OCI-LY3 (cell line): ENCODE data around the gene ANKRD65.
"Not testable (repeated sequence)": the region's sequence is repeated elsewhere in the genome, so short reads cannot be mapped to it uniquely, and the experiment has no call there.

ENCODE experiments used
- H2AFZ ChIP-seq: fragments of 200-600, 300-600 bp; shearing (Covaris generic); 2 replicates; pipeline ENCODE4 v1.6.0; 2014; ENCODE audit warnings: antibody characterized with exemption, low read depth, low read length
- H3K27ac ChIP-seq: fragments of 200-600, 300-600 bp; sonication (generic); 2 replicates; pipeline ENCODE4 v1.5.1; 2014; ENCODE audit warnings: mild to moderate bottlenecking, low read length, moderate library complexity, mixed read lengths
- H3K27me3 ChIP-seq: fragments of 200-600, 300-600 bp; sonication (generic); 2 replicates; pipeline ENCODE4 v1.6.1; 2014; ENCODE audit warnings: low read depth, low read length, mixed read lengths
- H3K36me3 ChIP-seq: fragments of 200-600, 300-600 bp; sonication (generic); replicated peaks from 2 replicates; pipeline ENCODE3; 2014; ENCODE audit warnings: low read depth, low read length, mixed read lengths
- H3K4me1 ChIP-seq: fragments of 300-600, 200-600 bp; sonication (generic); 2 replicates; pipeline ENCODE4 v1.6.1; 2014; ENCODE audit warnings: low read length, mixed read lengths
- H3K4me2 ChIP-seq: fragments of 200-600, 300-600 bp; sonication (generic); 2 replicates; pipeline ENCODE4 v1.6.1; 2014; ENCODE audit warnings: low read length, mixed read lengths
- H3K4me3 ChIP-seq: fragments of 300-600, 200-600 bp; sonication (generic); 2 replicates; pipeline ENCODE4 v1.5.1; 2014; ENCODE audit warnings: antibody characterized with exemption, mild to moderate bottlenecking, low read length, moderate library complexity
- H3K79me2 ChIP-seq: fragments of 300-600, 200-600 bp; shearing (Covaris generic); 2 replicates; pipeline ENCODE4 v1.6.1; 2014; ENCODE audit warnings: mild to moderate bottlenecking, low read length, mixed read lengths
- H3K9ac ChIP-seq: fragments of 300-600, 200-600 bp; shearing (Covaris generic); 2 replicates; pipeline ENCODE4 v1.6.0; 2014; ENCODE audit warnings: mild to moderate bottlenecking, low read length, moderate library complexity
- H3K9me3 ChIP-seq: fragments of 200-600, 300-600 bp; shearing (Covaris generic); 2 replicates; pipeline ENCODE4 v1.6.1; 2014; ENCODE audit warnings: low read length, mixed read lengths; ENCODE audit not compliant: insufficient read depth
- H4K20me1 ChIP-seq: fragments of 200-600, 300-600 bp; sonication (generic); 2 replicates; pipeline ENCODE4 v1.6.1; 2016; ENCODE audit warnings: low read length, mixed read lengths; ENCODE audit not compliant: insufficient read depth
- EZH2phosphoT487 ChIP-seq: fragments of 200-600 bp; shearing (Covaris generic); IDR thresholded peaks from 2 replicates; pipeline ENCODE4 v1.6.1; 2018; ENCODE audit warnings: antibody characterized with exemption, mixed run types, low read depth
- TF ChIP-seq, protein P1 (sequence below): fragments of 200-600, 300-600 bp; sonication (generic); IDR thresholded peaks from 2 replicates; pipeline ENCODE4 v1.5.1; 2014; ENCODE audit warnings: antibody characterized with exemption, low read length, low read depth

ANKRD65 gene

DNA sequence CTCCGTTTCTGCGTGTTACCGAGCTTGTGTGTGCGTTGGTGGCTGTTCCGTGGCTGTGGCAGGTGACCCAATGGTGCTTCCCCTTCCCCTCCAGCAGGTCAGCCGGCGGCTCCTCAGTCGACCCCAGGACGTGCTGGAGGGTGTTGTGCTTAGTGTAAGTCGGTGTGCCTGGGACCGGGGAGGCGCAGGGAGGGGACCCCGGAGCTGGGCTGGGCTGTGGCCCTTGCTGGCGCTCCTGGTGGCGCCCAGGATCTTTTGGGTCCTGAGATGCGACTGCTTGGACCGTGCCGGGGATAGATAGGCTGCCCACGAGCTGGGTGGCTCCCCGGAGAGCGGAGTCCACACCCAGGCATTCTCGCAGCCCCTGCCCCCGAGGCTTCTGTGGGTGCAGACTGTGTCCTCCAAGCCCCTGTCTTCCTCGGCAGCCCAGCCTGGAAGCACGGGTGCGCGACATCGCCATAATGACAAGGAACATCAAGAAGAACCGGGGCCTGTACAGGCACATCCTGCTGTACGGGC is 34.3 kb upstream of the ANKRD65 start:
- TF ChIP-seq, protein P1, sequence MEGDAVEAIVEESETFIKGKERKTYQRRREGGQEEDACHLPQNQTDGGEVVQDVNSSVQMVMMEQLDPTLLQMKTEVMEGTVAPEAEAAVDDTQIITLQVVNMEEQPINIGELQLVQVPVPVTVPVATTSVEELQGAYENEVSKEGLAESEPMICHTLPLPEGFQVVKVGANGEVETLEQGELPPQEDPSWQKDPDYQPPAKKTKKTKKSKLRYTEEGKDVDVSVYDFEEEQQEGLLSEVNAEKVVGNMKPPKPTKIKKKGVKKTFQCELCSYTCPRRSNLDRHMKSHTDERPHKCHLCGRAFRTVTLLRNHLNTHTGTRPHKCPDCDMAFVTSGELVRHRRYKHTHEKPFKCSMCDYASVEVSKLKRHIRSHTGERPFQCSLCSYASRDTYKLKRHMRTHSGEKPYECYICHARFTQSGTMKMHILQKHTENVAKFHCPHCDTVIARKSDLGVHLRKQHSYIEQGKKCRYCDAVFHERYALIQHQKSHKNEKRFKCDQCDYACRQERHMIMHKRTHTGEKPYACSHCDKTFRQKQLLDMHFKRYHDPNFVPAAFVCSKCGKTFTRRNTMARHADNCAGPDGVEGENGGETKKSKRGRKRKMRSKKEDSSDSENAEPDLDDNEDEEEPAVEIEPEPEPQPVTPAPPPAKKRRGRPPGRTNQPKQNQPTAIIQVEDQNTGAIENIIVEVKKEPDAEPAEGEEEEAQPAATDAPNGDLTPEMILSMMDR: no peak
- TF ChIP-seq EZH2phosphoT487: no peak

DNA sequence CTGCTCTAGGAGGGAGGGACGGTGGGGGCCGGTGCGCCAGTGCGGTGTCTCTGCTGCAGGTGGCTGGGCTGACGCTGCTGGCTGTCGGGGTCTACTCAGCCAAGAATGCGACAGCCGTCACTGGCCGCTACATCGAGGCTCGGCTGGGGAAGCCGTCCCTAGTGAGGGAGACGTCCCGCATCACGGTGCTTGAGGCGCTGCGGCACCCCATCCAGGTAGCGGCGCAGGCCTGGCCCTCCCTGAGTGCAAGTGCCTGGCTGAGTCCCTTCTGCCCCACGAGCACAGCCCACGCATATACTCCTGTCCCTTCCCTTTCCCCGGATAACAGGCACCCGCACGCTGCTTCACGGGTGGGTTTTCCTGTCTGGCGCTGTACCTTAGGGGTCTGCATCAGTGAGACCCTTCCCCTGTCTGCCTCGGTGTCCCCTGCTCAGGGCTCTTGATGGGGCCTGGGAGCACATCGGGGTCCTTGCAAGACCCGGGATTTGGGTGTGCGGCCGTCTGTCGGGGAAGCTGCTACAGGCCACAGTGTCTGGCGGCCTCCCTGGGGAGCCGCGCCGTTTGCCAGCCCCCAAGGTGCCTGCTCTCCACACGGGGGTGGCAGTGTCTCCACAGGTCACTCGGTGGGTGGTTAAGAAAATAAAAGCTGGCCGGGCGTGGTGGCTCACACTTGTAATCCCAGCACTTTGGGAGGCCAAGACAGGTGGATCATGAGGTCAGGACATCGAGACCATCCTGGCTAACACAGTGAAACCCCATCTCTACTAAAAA is 33.4 kb upstream of the ANKRD65 start:
- H3K79me2 ChIP-seq, H3K9ac ChIP-seq, H4K20me1 ChIP-seq, H3K36me3 ChIP-seq, H3K27ac ChIP-seq, H2AFZ ChIP-seq, H3K9me3 ChIP-seq, H3K27me3 ChIP-seq, H3K4me3 ChIP-seq, H3K4me2 ChIP-seq, H3K4me1 ChIP-seq: not testable (repeated sequence)

More for the DNA sequence above, 34.3 kb upstream of the ANKRD65 start:
- no peak overlapping the region for H2AFZ ChIP-seq
- no peak overlapping the region for H3K27ac ChIP-seq
- no peak overlapping the region for H3K4me3 ChIP-seq
- H3K27me3 ChIP-seq: no peaks in the 10 kb centered on the region
- no peaks in the 10 kb centered on the region for H3K9me3 ChIP-seq
- H4K20me1 ChIP-seq: no peaks in the 10 kb centered on the region
- H3K4me2 ChIP-seq: no peak overlapping the region
- no peaks in the 10 kb centered on the region for H3K79me2 ChIP-seq
- H3K9ac ChIP-seq: no peak overlapping the region
- H3K36me3 ChIP-seq: no peaks in the 10 kb centered on the region
- H3K4me1 ChIP-seq: no peaks in the 10 kb centered on the region

DNA sequence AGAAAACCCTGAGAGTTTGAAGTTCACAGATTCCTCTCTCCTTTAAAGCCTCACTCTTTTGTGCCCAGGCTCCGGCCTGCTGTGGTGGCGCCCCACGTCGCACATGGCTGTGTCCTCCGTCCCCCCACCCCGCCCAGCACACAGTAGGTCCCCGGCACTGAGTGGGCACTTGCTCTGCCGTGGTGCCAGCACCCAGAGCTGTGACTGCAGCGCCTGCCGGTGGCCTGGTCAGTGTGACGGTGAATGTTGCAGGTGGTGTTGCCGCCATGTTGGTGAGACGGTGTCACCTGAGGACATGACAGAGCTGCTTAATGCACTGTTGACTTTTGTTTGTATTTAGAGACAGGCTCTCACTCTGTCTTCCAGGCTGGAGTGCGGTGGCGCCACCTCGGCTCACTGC is 31.8 kb upstream of the ANKRD65 start:
- no peaks in the 10 kb centered on the region for H3K27me3 ChIP-seq
- no peaks in the 10 kb centered on the region for H3K9me3 ChIP-seq
- no peaks in the 10 kb centered on the region for H3K4me1 ChIP-seq
- TF ChIP-seq, protein P1: no peak
- TF ChIP-seq EZH2phosphoT487: no peak
- H3K4me3 ChIP-seq: no peak overlapping the region
- H3K36me3 ChIP-seq: no peaks in the 10 kb centered on the region
- no peak overlapping the region for H3K27ac ChIP-seq
- no peaks in the 10 kb centered on the region for H3K79me2 ChIP-seq
- H2AFZ ChIP-seq: no peak overlapping the region
- no peaks in the 10 kb centered on the region for H4K20me1 ChIP-seq
- no peak overlapping the region for H3K9ac ChIP-seq
- no peak overlapping the region for H3K4me2 ChIP-seq

DNA sequence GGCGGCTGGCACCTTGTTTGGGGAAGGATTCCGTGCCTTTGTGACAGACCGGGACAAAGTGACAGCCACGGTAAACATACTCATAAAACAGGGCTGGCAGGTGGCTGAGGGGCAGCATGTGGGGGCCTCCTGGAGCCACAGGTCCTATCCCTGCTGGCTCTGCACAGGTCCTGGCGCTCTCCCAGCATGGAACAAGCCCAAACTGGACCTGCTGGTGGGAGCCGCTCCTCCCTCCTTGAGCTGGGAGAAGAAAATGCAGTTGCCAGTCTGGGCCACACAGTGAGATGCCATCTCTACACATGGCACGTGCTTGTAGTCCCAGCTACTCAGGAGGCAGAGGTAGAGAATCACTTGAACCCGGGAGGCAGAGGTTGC is 31.3 kb upstream of the ANKRD65 start:
- H4K20me1 ChIP-seq, H3K27me3 ChIP-seq, H3K36me3 ChIP-seq, H3K9ac ChIP-seq, H2AFZ ChIP-seq, H3K4me2 ChIP-seq, H3K9me3 ChIP-seq, H3K4me1 ChIP-seq, H3K4me3 ChIP-seq, H3K27ac ChIP-seq, H3K79me2 ChIP-seq: not testable (repeated sequence)

DNA sequence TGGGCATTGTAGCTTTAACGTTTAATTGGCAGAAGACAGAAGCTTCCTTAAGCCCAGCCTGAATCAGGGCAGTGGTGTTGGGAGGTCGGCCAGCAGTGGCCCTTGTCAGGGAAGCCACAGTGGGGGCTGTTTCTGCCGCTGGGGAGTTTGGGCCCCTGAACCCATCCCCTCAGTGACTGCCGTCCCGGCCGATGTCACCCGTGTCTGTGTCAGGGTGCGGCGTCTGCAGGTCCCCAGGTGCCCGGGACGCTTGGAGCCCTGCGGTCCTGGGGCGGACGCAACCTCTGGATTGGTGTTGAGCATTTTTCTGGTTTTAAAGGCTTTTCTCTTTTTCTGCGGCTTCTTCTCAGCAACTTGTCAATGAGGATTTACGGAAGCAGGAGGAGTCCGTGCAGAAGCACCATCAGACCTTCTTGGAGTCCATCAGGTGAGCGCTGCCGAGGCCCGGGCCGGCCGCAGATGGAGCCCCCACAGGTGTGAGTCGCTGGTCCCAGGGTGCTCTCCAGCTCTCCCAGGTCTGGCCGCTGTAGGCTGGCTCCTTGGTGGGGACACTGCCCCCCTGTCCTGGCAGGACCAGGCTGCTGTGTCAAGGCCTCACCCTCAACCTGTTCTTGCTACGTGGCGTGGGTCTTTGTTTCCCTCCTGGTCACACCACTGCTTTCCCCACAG is 30.8 kb upstream of the ANKRD65 start:
- Histone ChIP-seq H3K27me3 (no peaks in the 10 kb centered on the region), H3K4me1 (no peaks in the 10 kb centered on the region), H3K9ac (no peak overlapping the region), H3K79me2 (no peaks in the 10 kb centered on the region), H4K20me1 (no peaks in the 10 kb centered on the region), H3K4me3 (no peak overlapping the region), H2AFZ (no peak overlapping the region), H3K9me3 (no peaks in the 10 kb centered on the region), H3K27ac (no peak overlapping the region), H3K36me3 (no peaks in the 10 kb centered on the region), H3K4me2 (no peak overlapping the region)
- TF ChIP-seq EZH2phosphoT487: no peak
- TF ChIP-seq, protein P1: no peak

GRCh38 chr1:1450616-1451015 is 29.5 kb upstream of the ANKRD65 start:
- not testable (repeated sequence) for H2AFZ ChIP-seq, H3K36me3 ChIP-seq, H3K79me2 ChIP-seq, H3K9ac ChIP-seq, H3K27ac ChIP-seq, H3K4me2 ChIP-seq, H3K27me3 ChIP-seq, H3K9me3 ChIP-seq, H4K20me1 ChIP-seq, H3K4me1 ChIP-seq, H3K4me3 ChIP-seq
